NCI-H446 (cell line): ENCODE measurements around the gene PTGER3.
A peak's percentile ranks its signal among the peaks of the same experiment; 100 is the strongest.
"Not testable (repeated sequence)": the region's sequence is repeated elsewhere in the genome, so short reads cannot be mapped to it uniquely, and the experiment has no call there.

ENCODE experiments used
- DNase-seq, 2 experiments: peaks; one replicate each; lab custom pipeline; 2025; lab: John Stamatoyannopoulos, UW

PTGER3 gene

GRCh38 chr1:71002709-71003475, 44.7 kb downstream of the PTGER3 start:
- DNase-seq = no peak

GRCh38 chr1:71001624-71002023, 46.0 kb downstream of the PTGER3 start:
- DNase-seq = no peak

- DNase-seq = no peak
Observed at GRCh38 chr1:70997793-70998192, 49.8 kb downstream of the PTGER3 start.

GRCh38 chr1:70994753-70995268, 52.8 kb downstream of the PTGER3 start:
- no peak for DNase-seq

- DNase-seq = no peak
Observed at GRCh38 chr1:70993798-70994197, 53.8 kb downstream of the PTGER3 start.

GRCh38 chr1:70992521-70992920, 55.1 kb downstream of the PTGER3 start:
- no peak for DNase-seq

- DNase-seq = no peak
Observed at GRCh38 chr1:70990469-70991253, 57.0 kb downstream of the PTGER3 start.

GRCh38 chr1:70987497-70987896, 60.1 kb downstream of the PTGER3 start:
- no peak for DNase-seq

- not testable (repeated sequence) for DNase-seq
Observed at GRCh38 chr1:70985776-70986225, 61.8 kb downstream of the PTGER3 start.

GRCh38 chr1:70985278-70985677, 62.3 kb downstream of the PTGER3 start:
- DNase-seq = not testable (repeated sequence)

GRCh38 chr1:70980361-70980760, 67.3 kb downstream of the PTGER3 start:
- no peak for DNase-seq

- DNase-seq = no peak
Observed at GRCh38 chr1:70979881-70980280, 67.7 kb downstream of the PTGER3 start.

GRCh38 chr1:70979313-70979712, 68.3 kb downstream of the PTGER3 start:
- DNase-seq = no peak

- no peak for DNase-seq
Observed at GRCh38 chr1:70978623-70979022, 69.0 kb downstream of the PTGER3 start.

- no peak for DNase-seq
Observed at GRCh38 chr1:70977575-70977974, 70.0 kb downstream of the PTGER3 start.

GRCh38 chr1:70977041-70977440, 70.6 kb downstream of the PTGER3 start:
- DNase-seq = no peak

GRCh38 chr1:70973754-70974153, 73.9 kb downstream of the PTGER3 start:
- DNase-seq = no peak

GRCh38 chr1:70970407-70970806, 77.2 kb downstream of the PTGER3 start:
- DNase-seq = no peak

- peak in 1 of 2 experiments; percentile 8 for DNase-seq
Observed at GRCh38 chr1:70966018-70966638, 81.5 kb downstream of the PTGER3 start.

GRCh38 chr1:70963374-70963773, 84.2 kb downstream of the PTGER3 start:
- no peak for DNase-seq

- DNase-seq = peak in 1 of 2 experiments; percentile 42
Observed at GRCh38 chr1:70961374-70961975, 86.1 kb downstream of the PTGER3 start.

- no peak for DNase-seq
Observed at GRCh38 chr1:70948396-70949017, 99.1 kb downstream of the PTGER3 start.
